ENCODE results near the gene IQGAP1.

IQGAP1 gene

GRCh38 chr15:90400005-90400758 lies 12.1 kb downstream of the IQGAP1 start:
- H3K4me3 ChIP-seq (ENCODE audit: low read depth in 1 of 2, low read length in 1 of 2) = peak overlapping the region; percentile 48 to 58

GRCh38 chr15:90400759-90401314 lies 12.8 kb downstream of the IQGAP1 start:
- Histone ChIP-seq H3K4me1 (ENCODE audit: control insufficient read depth in 1 of 2, insufficient read depth in 1 of 2, low read depth in 1 of 2, low read length in 1 of 2) (peaks cover 59 to 73% of the 10 kb centered on the region in 2 experiments), H3K4me3 (ENCODE audit: low read depth in 1 of 2, low read length in 1 of 2) (peak overlapping the region; percentile 48 to 58), H3K36me3 (peaks cover 4% of the 10 kb centered on the region), H3K9me3 (no peaks in the 10 kb centered on the region), H3K27me3 (no peaks in the 10 kb centered on the region), H3K27ac (peak overlapping the region; percentile 95)
- no peak for TF ChIP-seq CTCF (IDR thresholded peaks at IDR 0.05)

More at GRCh38 chr15:90400005-90400758, 12.1 kb downstream of the IQGAP1 start:
- H3K27me3 ChIP-seq = no peaks in the 10 kb centered on the region
- TF ChIP-seq CTCF (IDR thresholded peaks at IDR 0.05) = no peak
- H3K4me1 ChIP-seq (ENCODE audit: control insufficient read depth in 1 of 2, insufficient read depth in 1 of 2, low read depth in 1 of 2, low read length in 1 of 2) = peaks cover 59 to 76% of the 10 kb centered on the region in 2 experiments
- peaks cover 10% of the 10 kb centered on the region for H3K36me3 ChIP-seq
- no peaks in the 10 kb centered on the region for H3K9me3 ChIP-seq
- H3K27ac ChIP-seq = peak overlapping the region; percentile 95

- no peak for TF ChIP-seq CTCF (IDR thresholded peaks at IDR 0.05)
- H3K36me3 ChIP-seq = peaks cover 3% of the 10 kb centered on the region
- H3K4me1 ChIP-seq (ENCODE audit: control insufficient read depth in 1 of 2, insufficient read depth in 1 of 2, low read depth in 1 of 2, low read length in 1 of 2) = peaks cover 59 to 66% of the 10 kb centered on the region in 2 experiments
- H3K27me3 ChIP-seq = no peaks in the 10 kb centered on the region
- H3K27ac ChIP-seq = peak overlapping the region; percentile 95
- H3K9me3 ChIP-seq = no peaks in the 10 kb centered on the region
- peak overlapping the region; percentile 48 to 58 for H3K4me3 ChIP-seq (ENCODE audit: low read depth in 1 of 2, low read length in 1 of 2)
Measured at GRCh38 chr15:90401495-90401894, 13.5 kb downstream of the IQGAP1 start.

- Histone ChIP-seq H3K27me3 (no peaks in the 10 kb centered on the region), H3K4me1 (ENCODE audit: control insufficient read depth in 1 of 2, insufficient read depth in 1 of 2, low read depth in 1 of 2, low read length in 1 of 2) (peaks cover 64 to 65% of the 10 kb centered on the region in 2 experiments), H3K4me3 (ENCODE audit: low read depth in 1 of 2, low read length in 1 of 2) (peak overlapping the region; percentile 48 to 58), H3K27ac (peak overlapping the region; percentile 95), H3K9me3 (no peaks in the 10 kb centered on the region), H3K36me3 (peaks cover 3% of the 10 kb centered on the region)
- no peak for TF ChIP-seq CTCF (IDR thresholded peaks at IDR 0.05)
Measured at GRCh38 chr15:90402223-90402622, 14.2 kb downstream of the IQGAP1 start.

GRCh38 chr15:90402767-90403166 lies 14.7 kb downstream of the IQGAP1 start:
- Histone ChIP-seq H3K9me3 (no peaks in the 10 kb centered on the region), H3K27ac (peak overlapping the region; percentile 95), H3K4me1 (ENCODE audit: control insufficient read depth in 1 of 2, insufficient read depth in 1 of 2, low read depth in 1 of 2, low read length in 1 of 2) (peaks cover 69 to 70% of the 10 kb centered on the region in 2 experiments), H3K27me3 (no peaks in the 10 kb centered on the region), H3K4me3 (ENCODE audit: low read depth in 1 of 2, low read length in 1 of 2) (peak overlapping the region in 1 of 2 experiments; percentile 48), H3K36me3 (peaks cover 3% of the 10 kb centered on the region)
- TF ChIP-seq CTCF (IDR thresholded peaks at IDR 0.05) = no peak

All from neutrophil (primary cell).